ENCODE measurements around the gene EBF4. TPM values are rescaled to one million over a fixed set of nuclear protein-coding genes. Genes with fewer than 3 reads are reported as not detected.

Gene EBF4
- total RNA-seq, 4 donors from 2014 or later = 24.2 to 55.8 (median 42.4) TPM

- Histone ChIP-seq H3K4me3 (replicated peaks in 1 of 3) (no peak overlapping the region), H3K27ac (no peak overlapping the region), H3K4me1 (no peaks in the 10 kb centered on the region), H3K27me3 (no peaks in the 10 kb centered on the region), H3K9me3 (no peaks in the 10 kb centered on the region), H3K36me3 (no peaks in the 10 kb centered on the region)
- no peak for TF ChIP-seq CTCF (IDR thresholded peaks at IDR 0.05)
- TF ChIP-seq POLR2A (IDR thresholded peaks at IDR 0.05) = no peak
- 89 to 94% methylated on average over 6 of the region's 6 CpGs for WGBS, 2 donors
- no peak for DNase-seq
- intact Hi-C loops (cut with DNase I) = no loop called here
Measured at GRCh38 chr20:2793471-2793870, 100.9 kb downstream of the EBF4 start.

- no peaks in the 10 kb centered on the region for H3K36me3 ChIP-seq
- no peak overlapping the region for H3K4me3 ChIP-seq (replicated peaks in 1 of 3)
- WGBS, 2 donors = 87 to 91% methylated on average over 21 to 23 of the region's 23 CpGs
- DNase-seq = no peak
- no peak overlapping the region for H3K27ac ChIP-seq
- H3K4me1 ChIP-seq = no peaks in the 10 kb centered on the region
- no peaks in the 10 kb centered on the region for H3K9me3 ChIP-seq
- intact Hi-C loops (cut with DNase I) = no loop called here
- no peaks in the 10 kb centered on the region for H3K27me3 ChIP-seq
- no peak for TF ChIP-seq POLR2A (IDR thresholded peaks at IDR 0.05)
- no peak for TF ChIP-seq CTCF (IDR thresholded peaks at IDR 0.05)
Measured at GRCh38 chr20:2794202-2794748, 101.7 kb downstream of the EBF4 start.

- Histone ChIP-seq H3K27ac (no peak overlapping the region), H3K36me3 (no peaks in the 10 kb centered on the region), H3K4me3 (replicated peaks in 1 of 3) (no peak overlapping the region), H3K27me3 (no peaks in the 10 kb centered on the region), H3K4me1 (peaks cover 0 to 2% of the 10 kb centered on the region in 2 donors), H3K9me3 (no peaks in the 10 kb centered on the region)
- 85 to 87% methylated on average over 9 to 11 of the region's 11 CpGs for whole genome bisulfite sequencing, 2 donors
- intact Hi-C loops (cut with DNase I) = no loop called here
- no peak for DNase-seq
- TF ChIP-seq CTCF (IDR thresholded peaks at IDR 0.05) (no peak), POLR2A (IDR thresholded peaks at IDR 0.05) (no peak)
Measured at GRCh38 chr20:2794866-2795447, 102.4 kb downstream of the EBF4 start.

- Histone ChIP-seq H3K27me3 (no peaks in the 10 kb centered on the region), H3K27ac (no peak overlapping the region), H3K9me3 (no peaks in the 10 kb centered on the region), H3K36me3 (no peaks in the 10 kb centered on the region), H3K4me1 (peaks cover 3 to 7% of the 10 kb centered on the region in 2 donors), H3K4me3 (replicated peaks in 1 of 3) (no peak overlapping the region)
- intact Hi-C loops (cut with DNase I) = no loop called here
- no peak for TF ChIP-seq POLR2A (IDR thresholded peaks at IDR 0.05)
- TF ChIP-seq CTCF (IDR thresholded peaks at IDR 0.05) = no peak
- WGBS, 2 donors = 92 to 94% methylated on average over 17 to 24 of the region's 24 CpGs
- DNase-seq = no peak
Measured at GRCh38 chr20:2795451-2795850, 102.9 kb downstream of the EBF4 start.

GRCh38 chr20:2796011-2796660, 103.6 kb downstream of the EBF4 start:
- no peak for TF ChIP-seq CTCF (IDR thresholded peaks at IDR 0.05)
- TF ChIP-seq POLR2A (IDR thresholded peaks at IDR 0.05) = no peak
- H3K9me3 ChIP-seq = no peaks in the 10 kb centered on the region
- WGBS, 2 donors = 92 to 94% methylated on average over 15 to 18 of the region's 20 CpGs
- no peaks in the 10 kb centered on the region for H3K36me3 ChIP-seq
- H3K27ac ChIP-seq = no peak overlapping the region
- intact Hi-C loops (cut with DNase I) = no loop called here
- H3K4me1 ChIP-seq = peaks cover 10 to 11% of the 10 kb centered on the region in 2 donors
- no peaks in the 10 kb centered on the region for H3K27me3 ChIP-seq
- DNase-seq = no peak
- H3K4me3 ChIP-seq (replicated peaks in 1 of 3) = no peak overlapping the region
